GM12892 (cell line): ENCODE results near the gene RECK.

Source experiments
- POLR2A ChIP-seq: IDR thresholded peaks from 2 replicates; pipeline ENCODE4 v1.6.1; 2011; ENCODE audit warnings: low read depth, low read length, control low read depth
- TAF1 ChIP-seq: IDR thresholded peaks from 2 replicates; pipeline ENCODE4 v1.6.1; 2011; ENCODE audit warnings: low read depth, mild to moderate bottlenecking, control low read depth, low read length, borderline replicate concordance

GRCh38 chr9:36082931-36083330 is 46.2 kb downstream of the RECK start:
- TF ChIP-seq TAF1 (no peak), POLR2A (no peak)
